ENCODE measurements around the gene WWOX.

- TF ChIP-seq, protein P1, sequence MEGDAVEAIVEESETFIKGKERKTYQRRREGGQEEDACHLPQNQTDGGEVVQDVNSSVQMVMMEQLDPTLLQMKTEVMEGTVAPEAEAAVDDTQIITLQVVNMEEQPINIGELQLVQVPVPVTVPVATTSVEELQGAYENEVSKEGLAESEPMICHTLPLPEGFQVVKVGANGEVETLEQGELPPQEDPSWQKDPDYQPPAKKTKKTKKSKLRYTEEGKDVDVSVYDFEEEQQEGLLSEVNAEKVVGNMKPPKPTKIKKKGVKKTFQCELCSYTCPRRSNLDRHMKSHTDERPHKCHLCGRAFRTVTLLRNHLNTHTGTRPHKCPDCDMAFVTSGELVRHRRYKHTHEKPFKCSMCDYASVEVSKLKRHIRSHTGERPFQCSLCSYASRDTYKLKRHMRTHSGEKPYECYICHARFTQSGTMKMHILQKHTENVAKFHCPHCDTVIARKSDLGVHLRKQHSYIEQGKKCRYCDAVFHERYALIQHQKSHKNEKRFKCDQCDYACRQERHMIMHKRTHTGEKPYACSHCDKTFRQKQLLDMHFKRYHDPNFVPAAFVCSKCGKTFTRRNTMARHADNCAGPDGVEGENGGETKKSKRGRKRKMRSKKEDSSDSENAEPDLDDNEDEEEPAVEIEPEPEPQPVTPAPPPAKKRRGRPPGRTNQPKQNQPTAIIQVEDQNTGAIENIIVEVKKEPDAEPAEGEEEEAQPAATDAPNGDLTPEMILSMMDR (IDR thresholded peaks at IDR 0.05), result no peak
- no peak for TF ChIP-seq POLR2A (IDR thresholded peaks at IDR 0.05)
Observed at GRCh38 chr16:78274771-78275170, 175.3 kb downstream of the WWOX start.

Measured in right lobe of liver (tissue), 4 donors.